HG02623 (cell line): ENCODE results near the gene CORO6.

Experiments used
- ATAC-seq: cut with Tn5 transposase; IDR thresholded peaks from one replicate; pipeline ENCODE4 v1.9.1; 2021; ENCODE audit warnings: moderate library complexity; ENCODE audit not compliant: unreplicated experiment

Gene CORO6

DNA sequence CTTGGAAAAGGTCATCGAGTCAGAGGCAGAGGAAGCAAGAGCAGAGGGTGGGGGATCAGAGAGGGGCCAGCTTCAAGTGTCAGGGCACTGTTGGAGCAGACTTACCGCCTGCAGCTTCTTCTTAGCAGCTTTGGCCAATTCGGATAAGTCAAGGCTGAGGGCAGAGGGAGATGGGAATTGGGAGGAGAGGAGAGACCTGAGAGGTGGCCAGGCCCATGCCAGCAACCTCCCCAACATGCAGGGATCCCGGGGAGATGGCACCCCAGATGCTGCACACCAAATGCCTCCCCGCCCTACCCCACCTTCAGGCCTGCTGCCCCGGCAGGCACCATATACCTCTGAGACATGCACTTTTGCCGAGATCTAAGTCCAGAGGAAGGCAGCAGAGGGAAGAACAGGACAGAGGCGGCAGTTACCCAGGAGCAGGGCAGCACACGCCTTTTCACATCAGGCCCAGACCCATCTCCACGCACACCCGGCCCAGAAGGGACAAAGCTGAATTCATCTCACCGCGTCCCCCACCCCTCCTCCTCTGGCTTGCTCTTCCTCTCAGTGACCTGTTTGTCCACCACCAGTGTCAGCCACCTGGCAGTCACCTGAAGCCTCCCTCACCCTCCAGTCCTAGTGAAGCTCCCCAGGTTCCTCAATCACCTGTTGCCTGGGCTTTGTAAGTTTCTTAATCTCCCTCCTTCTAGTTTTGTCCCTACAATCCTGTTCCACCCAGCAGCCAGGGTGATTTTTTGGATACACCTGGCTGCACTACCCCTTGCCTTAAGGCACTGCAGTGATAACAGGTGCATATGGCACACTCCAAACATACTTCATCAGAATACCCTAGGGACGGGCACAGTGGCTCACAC, 43.9 kb downstream of the CORO6 start:
- ATAC-seq: no peak

- ATAC-seq: no peak
These were observed 45.1 kb downstream of the CORO6 start for GRCh38 chr17:29577385-29578211.

DNA sequence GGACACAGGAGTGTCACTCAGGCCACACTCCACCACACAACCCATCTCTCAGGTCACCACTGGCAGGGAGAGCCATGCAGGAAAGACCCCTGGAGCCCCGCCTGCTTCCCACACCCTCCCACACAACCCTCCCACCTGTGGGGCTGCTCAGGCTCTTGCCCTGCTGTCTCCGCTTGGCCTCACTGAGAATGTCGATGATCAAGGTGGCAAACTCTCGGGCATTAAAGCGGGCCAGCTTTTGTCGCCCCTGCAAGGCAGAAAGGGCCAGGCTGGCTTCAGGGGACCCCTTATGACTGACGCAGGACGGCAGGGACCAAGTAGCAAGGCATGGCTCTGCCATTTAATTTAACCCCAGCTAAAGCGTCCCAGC, 45.7 kb downstream of the CORO6 start:
- no peak for ATAC-seq

- no peak for ATAC-seq
These were observed 46.3 kb downstream of the CORO6 start for GRCh38 chr17:29576214-29577000.

- no peak for ATAC-seq
These were observed 47.0 kb downstream of the CORO6 start for GRCh38 chr17:29575511-29576213.

- ATAC-seq: no peak
These were observed 47.8 kb downstream of the CORO6 start for GRCh38 chr17:29574732-29575510.

DNA sequence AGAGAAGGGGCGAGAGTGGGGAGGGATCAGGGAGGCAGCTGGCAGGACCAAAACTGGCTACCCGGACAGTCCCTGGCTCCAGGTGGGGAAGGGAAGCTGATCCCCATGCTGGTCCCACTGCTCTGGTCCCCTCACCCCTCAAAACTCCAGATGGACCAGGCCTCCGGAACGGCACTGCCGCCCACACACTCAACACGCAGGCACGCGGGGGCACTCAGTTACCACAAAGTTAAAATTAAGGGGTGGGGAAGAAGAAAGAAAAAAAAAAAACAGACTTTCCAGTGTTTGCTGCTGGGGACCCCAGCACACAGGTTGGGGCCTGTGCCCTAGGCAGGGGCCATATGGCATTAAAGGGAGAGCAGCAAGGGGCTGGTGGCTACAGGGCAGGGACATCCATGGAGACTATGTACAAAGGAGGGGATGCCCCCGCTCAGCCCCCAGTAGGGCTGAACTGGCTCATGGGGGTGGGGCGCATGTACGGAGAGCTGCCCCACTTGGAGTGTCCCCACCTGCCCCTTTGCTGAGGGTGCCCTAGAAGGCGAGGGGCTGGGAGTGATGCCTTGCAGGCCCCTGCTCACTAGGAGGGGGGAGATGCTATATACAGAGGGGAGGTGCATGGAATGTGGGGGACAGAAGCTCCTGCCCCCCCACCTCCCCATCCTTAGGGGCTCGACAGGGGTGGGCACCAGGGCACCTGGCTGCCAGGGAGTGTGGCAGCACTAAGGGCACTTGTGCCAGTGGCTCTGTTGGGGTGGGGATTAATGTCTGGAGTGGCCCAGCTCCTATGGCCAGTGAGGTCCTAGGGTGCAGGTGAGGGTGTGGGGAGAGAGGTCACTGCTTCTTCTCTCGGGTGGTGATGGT, 48.6 kb downstream of the CORO6 start:
- ATAC-seq: no peak

GRCh38 chr17:29573558-29573869, 49.2 kb downstream of the CORO6 start:
- no peak for ATAC-seq

- no peak for ATAC-seq
These were observed 49.8 kb downstream of the CORO6 start for GRCh38 chr17:29572691-29573557.

- ATAC-seq: no peak
These were observed 50.6 kb downstream of the CORO6 start for GRCh38 chr17:29571883-29572681.

GRCh38 chr17:29571486-29571882, 51.2 kb downstream of the CORO6 start:
- no peak for ATAC-seq

GRCh38 chr17:29570521-29570920, 52.2 kb downstream of the CORO6 start:
- no peak for ATAC-seq

DNA sequence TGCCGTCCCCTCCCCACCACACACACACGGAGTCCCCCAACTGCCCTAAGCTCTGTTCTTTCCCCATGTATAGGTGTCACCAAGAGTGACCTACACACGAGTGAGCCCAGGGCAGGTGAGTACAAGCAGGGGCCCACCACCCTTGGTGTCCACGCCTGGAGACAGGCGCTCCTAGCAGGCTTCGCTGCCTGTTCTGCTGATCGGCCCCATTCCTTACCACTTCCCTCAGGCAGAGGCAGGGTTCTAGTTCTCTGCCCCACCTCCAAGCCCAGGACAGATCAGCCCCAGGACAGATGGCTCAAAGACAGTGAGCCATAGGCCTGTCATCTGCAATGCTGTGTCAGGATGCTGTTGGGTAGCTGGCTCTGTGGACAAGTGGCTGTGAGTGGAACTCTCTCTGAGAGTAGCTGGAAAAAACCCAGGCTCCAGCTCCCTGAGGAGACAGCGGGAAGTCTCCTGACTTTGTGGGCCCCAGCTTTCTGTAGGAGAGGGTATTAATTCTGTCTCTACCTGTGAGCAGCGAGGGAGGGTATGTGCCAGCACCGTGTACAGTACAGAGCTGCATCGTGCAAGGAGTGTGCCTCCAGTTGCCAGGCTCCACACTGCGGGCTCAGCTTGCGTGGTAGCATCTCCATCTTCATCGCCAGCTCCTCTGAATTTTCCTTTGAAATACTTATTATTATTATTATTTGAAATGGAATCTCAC, 53.3 kb downstream of the CORO6 start:
- no peak for ATAC-seq

GRCh38 chr17:29568331-29569244, 54.1 kb downstream of the CORO6 start, which contains the start of gene TP53I13:
TP53I13 (plus strand) TSS chr17:29568701; CDS start chr17:29568759, 58 bp downstream.
- ATAC-seq: peak; percentile 40

DNA sequence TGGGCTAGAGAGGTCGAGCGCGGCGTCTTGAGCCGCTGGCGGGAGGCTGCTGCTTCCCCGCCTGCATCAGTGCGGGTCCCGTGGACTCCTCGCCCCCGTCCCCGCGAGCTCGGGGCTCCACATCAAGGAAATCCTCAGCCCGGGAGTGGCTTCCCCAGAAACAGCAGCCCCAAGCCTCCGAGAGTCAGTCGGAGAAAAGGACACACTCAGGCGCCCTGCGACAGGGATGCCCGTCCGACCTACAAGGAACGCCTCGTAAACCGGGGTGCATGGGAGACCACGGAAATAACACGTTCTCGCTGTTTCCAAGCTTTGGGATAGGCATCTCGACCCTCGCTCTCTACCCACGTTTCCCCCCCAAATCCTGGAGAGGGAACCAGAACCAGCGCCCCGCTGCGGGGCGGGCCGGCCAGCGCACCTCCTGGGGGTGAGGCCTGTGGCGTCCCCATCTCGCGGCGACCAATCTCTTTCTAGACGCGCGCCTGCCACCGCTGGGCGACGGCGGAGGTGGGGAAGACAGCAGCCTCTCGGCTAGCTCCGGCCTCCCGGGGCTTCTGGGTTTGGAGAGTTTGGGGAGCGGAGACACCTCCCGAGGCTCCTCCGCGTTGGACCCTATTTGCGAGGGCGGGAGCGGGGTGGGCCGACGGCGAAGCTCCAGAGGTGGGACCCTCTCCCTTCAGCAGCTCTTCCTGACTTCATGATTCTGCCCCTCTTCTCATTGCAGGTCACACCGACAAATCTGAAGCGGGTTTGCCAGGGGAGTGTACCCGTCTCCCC, 55.0 kb downstream of the CORO6 start:
- peak; percentile 28 for ATAC-seq
